Measurements from ENCODE around the gene ELMOD3. TPM values are rescaled to one million over a fixed set of nuclear protein-coding genes. Genes with fewer than 3 reads are reported as not detected.
"Not testable (repeated sequence)": the region's sequence is repeated elsewhere in the genome, so short reads cannot be mapped to it uniquely, and the experiment has no call there.

The ELMOD3 gene
- total RNA-seq, 4 donors from 2014 or later = 17.4 to 21.5 (median 18.3) TPM

GRCh38 chr2:85318222-85319074 lies 36.1 kb upstream of the ELMOD3 start:
- Histone ChIP-seq H3K4me3 (no peak overlapping the region), H3K4me1 (peaks cover 10 to 49% (median 33%) of the 10 kb centered on the region in 4 donors), H3K27me3 (no peaks in the 10 kb centered on the region), H3K27ac (replicated peaks in 1 of 4) (no peak overlapping the region), H3K36me3 (peaks cover 25 to 89% (median 77%) of the 10 kb centered on the region in 4 donors), H3K9me3 (no peaks in the 10 kb centered on the region)
- 79% methylated on average over 9 of the region's 11 CpGs for WGBS
- intact Hi-C loops (cut with DNase I) = no loop called here
- DNase-seq (ENCODE audit: extremely low spot score) = no peak
- TF ChIP-seq POLR2AphosphoS5 (IDR thresholded peaks at IDR 0.05) = no peak
- no peak for TF ChIP-seq CTCF (IDR thresholded peaks at IDR 0.05)
- TF ChIP-seq POLR2A (IDR thresholded peaks at IDR 0.05; ENCODE audit: low read depth) = no peak
- TF ChIP-seq EP300 (IDR thresholded peaks at IDR 0.05) = no peak

GRCh38 chr2:85319796-85320195 lies 34.8 kb upstream of the ELMOD3 start:
- TF ChIP-seq CTCF (IDR thresholded peaks at IDR 0.05) (no peak), POLR2AphosphoS5 (IDR thresholded peaks at IDR 0.05) (no peak), EP300 (IDR thresholded peaks at IDR 0.05) (no peak), POLR2A (IDR thresholded peaks at IDR 0.05; ENCODE audit: low read depth) (no peak)
- H3K4me3 ChIP-seq = no peak overlapping the region
- WGBS = 87% methylated on average over 4 of the region's 4 CpGs
- H3K9me3 ChIP-seq = no peaks in the 10 kb centered on the region
- peaks cover 35 to 94% (median 80%) of the 10 kb centered on the region in 4 donors for H3K36me3 ChIP-seq
- no peaks in the 10 kb centered on the region for H3K27me3 ChIP-seq
- peaks cover 21 to 62% (median 46%) of the 10 kb centered on the region in 4 donors for H3K4me1 ChIP-seq
- no peak overlapping the region for H3K27ac ChIP-seq (replicated peaks in 1 of 4)
- DNase-seq (ENCODE audit: extremely low spot score) = no peak
- intact Hi-C loops (cut with DNase I) = no loop called here

- H3K9me3 ChIP-seq = no peaks in the 10 kb centered on the region
- H3K36me3 ChIP-seq = peaks cover 37 to 69% (median 51%) of the 10 kb centered on the region in 4 donors
- TF ChIP-seq EP300 (IDR thresholded peaks at IDR 0.05) (no peak), CTCF (IDR thresholded peaks at IDR 0.05) (no peak), POLR2AphosphoS5 (IDR thresholded peaks at IDR 0.05) (no peak), POLR2A (IDR thresholded peaks at IDR 0.05; ENCODE audit: low read depth) (no peak)
- 85% methylated on average over 9 of the region's 9 CpGs for WGBS
- no peak for DNase-seq (ENCODE audit: extremely low spot score)
- no peak overlapping the region for H3K27ac ChIP-seq (replicated peaks in 1 of 4)
- intact Hi-C loops (cut with DNase I) = no loop called here
- H3K4me1 ChIP-seq = peaks cover 47 to 86% (median 72%) of the 10 kb centered on the region in 4 donors
- no peaks in the 10 kb centered on the region for H3K27me3 ChIP-seq
- H3K4me3 ChIP-seq = no peak overlapping the region
Observed at GRCh38 chr2:85323351-85323987, 31.1 kb upstream of the ELMOD3 start.

GRCh38 chr2:85323988-85324367 lies 30.6 kb upstream of the ELMOD3 start:
- H3K9me3 ChIP-seq; H3K27ac ChIP-seq (replicated peaks in 1 of 4); H3K27me3 ChIP-seq; H3K4me3 ChIP-seq; intact Hi-C loops (cut with DNase I); DNase-seq (ENCODE audit: extremely low spot score): not testable (repeated sequence)
- 93% methylated on average over 11 of the region's 11 CpGs for WGBS
- H3K36me3 ChIP-seq = peaks cover 37 to 66% (median 49%) of the 10 kb centered on the region in 4 donors
- peaks cover 47 to 86% (median 76%) of the 10 kb centered on the region in 4 donors for H3K4me1 ChIP-seq
